GM12874 (cell line): ENCODE results near the gene HORMAD1.

Experiments
- TF ChIP-seq, protein P1 (sequence below): IDR thresholded peaks from 2 replicates; pipeline ENCODE4 v1.5.1; 2011; ENCODE audit warnings: low read depth, mild to moderate bottlenecking, control low read depth, low read length, moderate library complexity; ENCODE audit not compliant: insufficient read depth

The HORMAD1 gene

DNA sequence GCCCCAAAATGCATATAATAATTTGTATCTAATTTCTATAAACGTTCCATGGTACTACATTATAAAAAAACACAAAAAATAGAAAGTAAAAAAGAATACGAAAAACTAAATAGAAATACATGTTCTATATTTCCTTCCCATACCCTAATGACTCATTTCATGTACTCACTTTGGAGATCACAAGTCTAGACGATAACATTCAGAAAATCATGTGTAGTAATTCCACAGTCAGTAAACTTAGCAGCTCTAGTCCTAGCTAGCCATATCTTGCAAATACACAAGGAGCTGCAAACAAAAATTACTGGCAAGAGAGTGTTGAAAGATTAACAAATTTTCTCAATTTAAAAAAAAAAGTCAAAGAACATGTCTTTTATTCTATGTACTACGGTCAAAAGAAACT lies 25.1 kb downstream of the HORMAD1 start:
- TF ChIP-seq, protein P1, sequence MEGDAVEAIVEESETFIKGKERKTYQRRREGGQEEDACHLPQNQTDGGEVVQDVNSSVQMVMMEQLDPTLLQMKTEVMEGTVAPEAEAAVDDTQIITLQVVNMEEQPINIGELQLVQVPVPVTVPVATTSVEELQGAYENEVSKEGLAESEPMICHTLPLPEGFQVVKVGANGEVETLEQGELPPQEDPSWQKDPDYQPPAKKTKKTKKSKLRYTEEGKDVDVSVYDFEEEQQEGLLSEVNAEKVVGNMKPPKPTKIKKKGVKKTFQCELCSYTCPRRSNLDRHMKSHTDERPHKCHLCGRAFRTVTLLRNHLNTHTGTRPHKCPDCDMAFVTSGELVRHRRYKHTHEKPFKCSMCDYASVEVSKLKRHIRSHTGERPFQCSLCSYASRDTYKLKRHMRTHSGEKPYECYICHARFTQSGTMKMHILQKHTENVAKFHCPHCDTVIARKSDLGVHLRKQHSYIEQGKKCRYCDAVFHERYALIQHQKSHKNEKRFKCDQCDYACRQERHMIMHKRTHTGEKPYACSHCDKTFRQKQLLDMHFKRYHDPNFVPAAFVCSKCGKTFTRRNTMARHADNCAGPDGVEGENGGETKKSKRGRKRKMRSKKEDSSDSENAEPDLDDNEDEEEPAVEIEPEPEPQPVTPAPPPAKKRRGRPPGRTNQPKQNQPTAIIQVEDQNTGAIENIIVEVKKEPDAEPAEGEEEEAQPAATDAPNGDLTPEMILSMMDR, result no peak

DNA sequence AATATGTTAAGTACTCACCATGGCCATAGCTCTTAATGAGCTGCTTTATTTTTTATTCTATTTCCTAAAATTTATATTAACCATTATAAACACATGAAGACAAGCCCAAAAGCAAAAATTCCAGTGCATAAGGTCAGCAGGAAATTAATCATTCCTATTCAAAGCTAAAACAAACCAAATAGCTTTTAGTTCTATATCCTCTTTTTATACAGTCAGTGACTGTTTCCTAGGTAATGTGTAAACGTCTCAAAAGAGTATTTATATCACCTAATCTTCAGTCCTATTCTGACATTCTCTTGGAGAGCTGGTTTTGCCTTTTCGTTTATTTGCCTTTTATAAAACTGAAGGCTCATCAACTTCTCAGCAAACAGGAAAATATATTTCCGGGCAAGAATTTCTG lies 28.0 kb downstream of the HORMAD1 start:
- TF ChIP-seq, protein P1, result no peak

DNA sequence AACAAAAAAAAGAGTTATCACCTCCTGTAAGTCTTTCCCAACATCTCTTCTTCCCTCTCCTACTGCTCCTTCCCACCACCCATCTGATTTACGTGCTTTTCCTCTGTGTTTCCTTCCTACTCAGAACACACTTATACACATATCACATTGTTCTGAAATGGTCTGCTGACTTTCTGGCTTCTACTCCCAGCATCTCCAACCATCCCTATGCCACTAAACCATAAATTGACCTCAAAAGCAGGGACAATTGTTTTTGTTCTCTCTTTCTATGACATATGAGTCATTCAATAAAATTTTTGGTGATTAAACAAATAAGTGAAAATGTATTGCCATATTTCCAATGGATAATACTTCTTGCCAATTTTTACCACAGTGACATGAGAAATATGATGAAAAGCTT lies 31.9 kb downstream of the HORMAD1 start:
- TF ChIP-seq, protein P1, result no peak

DNA sequence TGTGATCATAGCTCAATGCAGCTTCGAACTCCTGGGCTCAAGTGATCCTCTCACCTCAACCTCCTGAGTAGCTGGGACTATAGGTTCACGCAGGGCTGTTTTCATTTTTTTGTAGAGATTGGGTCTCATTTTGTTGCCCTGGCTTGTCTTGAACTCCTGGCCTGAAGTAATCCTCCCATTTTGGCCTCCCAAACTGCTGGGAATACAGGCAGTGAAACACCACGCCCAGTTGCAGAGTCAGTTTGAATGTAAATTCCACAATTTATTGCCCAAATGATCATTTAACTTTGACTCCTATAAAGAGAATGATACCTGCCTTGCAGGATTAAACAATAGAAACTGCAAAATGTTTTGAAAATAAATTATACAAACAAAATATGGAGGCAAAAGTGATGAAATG lies 34.4 kb downstream of the HORMAD1 start:
- TF ChIP-seq, protein P1, result no peak

DNA sequence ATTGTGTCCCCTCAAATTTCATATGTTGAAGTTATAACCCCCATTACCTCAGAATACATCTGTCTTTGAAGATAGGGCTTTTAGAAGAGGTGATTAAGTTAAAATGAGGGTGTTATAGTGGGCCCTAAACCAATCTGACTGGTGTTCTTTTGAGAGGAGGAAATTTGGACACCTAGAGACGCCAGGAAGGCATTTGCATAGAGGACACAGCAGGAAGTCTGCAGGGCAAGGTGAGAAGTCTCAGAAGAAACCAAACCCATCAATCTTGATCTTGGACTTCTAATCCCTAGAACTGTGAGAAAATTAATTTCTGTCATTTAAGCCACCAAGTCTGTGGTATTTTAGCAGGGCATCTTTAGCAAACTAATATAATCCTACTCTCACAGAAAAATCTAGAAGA lies 36.8 kb downstream of the HORMAD1 start:
- TF ChIP-seq, protein P1, result no peak

DNA sequence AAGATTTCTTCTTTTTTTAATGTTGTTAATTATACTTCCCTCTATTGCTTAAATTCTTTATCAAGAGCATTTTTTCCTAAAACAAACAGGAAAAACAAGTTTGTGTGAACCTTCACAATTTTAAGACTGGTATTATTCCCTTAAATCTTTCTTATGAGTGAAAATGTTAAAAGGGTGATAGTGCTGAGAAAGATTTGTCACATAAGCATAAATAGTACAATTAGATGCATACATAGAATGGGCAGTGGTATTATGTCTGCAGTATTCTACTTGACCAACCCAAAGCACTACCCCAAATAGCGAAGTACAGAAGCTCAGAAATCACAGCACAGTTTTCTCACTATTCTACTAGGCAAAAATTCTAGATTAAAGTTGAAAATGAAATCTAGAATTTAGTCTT lies 41.7 kb downstream of the HORMAD1 start:
- TF ChIP-seq, protein P1, result no peak

DNA sequence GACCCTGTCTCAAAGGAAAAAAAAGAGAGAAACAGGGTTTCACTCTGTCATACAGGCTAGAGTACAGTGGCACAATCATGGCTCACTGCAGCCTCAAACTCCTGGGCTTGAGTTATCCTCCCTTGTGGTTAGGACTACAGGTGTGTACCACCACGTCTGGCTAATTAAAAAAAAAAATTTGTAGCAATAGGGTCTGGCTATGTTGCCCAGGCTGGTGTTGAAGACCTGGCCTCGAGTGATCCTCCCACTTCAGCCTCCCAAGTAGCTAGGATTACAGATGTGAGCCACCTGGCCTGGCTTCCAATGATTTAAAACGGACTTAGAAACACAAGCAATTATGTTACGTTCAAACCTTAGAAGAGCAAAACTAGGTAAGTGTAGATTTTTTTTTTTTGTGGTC lies 45.8 kb downstream of the HORMAD1 start:
- TF ChIP-seq, protein P1, result no peak

DNA sequence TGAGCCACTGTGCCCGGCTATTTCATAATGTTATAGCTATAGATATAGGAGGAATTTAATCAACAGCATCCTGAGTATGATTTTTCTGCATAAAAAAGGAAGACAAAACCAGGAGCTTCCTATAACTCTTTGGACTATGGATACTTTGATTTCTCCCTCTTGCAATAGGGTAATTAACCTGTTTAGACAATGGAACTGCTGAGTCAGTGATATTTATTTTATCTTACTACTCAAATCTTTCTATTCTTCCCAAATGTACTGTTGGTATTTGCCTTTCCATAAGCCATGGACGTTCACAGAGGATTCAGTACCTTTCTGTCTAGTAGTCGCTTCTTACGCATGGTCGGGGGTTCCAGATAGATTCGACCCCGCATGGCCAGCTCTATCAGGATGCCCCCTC lies 57.4 kb downstream of the HORMAD1 start:
- TF ChIP-seq, protein P1, result no peak
